Activated naive CD8-positive, alpha-beta T cell treated with anti-CD3 and anti-CD28 coated beads, Interleukin-2, amount 50 U/mL, for 16 hours (primary cell): ENCODE data around the gene TNFRSF6B.

Experiments
- DNase-seq: peaks from one replicate; pipeline ENCODE4 v3.0.0-alpha.2; 2020; ENCODE audit warnings: low read depth, low spot score

TNFRSF6B gene

DNA sequence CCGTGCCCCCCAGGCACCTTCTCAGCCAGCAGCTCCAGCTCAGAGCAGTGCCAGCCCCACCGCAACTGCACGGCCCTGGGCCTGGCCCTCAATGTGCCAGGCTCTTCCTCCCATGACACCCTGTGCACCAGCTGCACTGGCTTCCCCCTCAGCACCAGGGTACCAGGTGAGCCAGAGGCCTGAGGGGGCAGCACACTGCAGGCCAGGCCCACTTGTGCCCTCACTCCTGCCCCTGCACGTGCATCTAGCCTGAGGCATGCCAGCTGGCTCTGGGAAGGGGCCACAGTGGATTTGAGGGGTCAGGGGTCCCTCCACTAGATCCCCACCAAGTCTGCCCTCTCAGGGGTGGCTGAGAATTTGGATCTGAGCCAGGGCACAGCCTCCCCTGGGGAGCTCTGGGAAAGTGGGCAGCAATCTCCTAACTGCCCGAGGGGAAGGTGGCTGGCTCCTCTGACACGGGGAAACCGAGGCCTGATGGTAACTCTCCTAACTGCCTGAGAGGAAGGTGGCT lies 960 bp downstream of the TNFRSF6B start:
- DNase-seq: no peak

DNA sequence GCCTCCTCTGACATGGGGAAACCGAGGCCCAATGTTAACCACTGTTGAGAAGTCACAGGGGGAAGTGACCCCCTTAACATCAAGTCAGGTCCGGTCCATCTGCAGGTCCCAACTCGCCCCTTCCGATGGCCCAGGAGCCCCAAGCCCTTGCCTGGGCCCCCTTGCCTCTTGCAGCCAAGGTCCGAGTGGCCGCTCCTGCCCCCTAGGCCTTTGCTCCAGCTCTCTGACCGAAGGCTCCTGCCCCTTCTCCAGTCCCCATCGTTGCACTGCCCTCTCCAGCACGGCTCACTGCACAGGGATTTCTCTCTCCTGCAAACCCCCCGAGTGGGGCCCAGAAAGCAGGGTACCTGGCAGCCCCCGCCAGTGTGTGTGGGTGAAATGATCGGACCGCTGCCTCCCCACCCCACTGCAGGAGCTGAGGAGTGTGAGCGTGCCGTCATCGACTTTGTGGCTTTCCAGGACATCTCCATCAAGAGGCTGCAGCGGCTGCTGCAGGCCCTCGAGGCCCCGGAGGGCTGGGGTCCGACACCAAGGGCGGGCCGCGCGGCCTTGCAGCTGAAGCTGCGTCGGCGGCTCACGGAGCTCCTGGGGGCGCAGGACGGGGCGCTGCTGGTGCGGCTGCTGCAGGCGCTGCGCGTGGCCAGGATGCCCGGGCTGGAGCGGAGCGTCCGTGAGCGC lies 1.6 kb downstream of the TNFRSF6B start:
- no peak for DNase-seq

DNA sequence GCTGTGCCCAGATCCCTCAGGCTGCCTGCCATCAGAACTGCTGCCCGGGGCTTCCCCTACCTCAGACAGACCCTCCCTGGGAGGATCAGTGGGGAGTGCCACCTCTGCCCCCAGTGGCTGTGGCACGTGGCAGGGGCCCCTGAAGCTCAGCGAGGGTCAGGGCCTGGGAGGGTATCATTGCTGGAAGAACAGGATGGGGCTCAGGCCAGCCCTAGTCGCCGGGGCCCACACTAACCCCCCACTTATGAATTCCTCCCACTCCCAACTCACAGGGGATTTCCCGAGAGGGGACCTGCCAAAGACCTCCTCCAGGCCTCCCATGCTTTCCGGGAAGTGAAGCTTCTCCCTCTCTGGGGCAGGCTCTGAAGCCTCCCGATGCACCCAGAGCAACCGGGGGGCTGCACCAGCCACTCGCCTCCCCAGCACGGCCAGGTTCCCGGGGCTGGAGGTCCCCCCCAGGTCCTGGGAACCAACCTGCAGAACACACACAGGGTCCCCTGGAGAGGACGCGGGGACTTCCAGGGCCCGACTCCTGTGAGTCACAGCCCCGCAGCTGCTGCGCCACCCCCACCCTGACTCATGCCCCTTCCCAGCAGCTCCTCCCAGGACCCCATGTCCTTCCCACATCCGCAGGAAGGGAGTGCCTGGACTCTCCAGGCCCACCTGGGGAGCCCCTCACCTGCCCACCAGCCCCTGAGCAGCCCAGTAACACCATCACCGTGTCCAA lies 2.5 kb downstream of the TNFRSF6B start:
- DNase-seq: no peak

DNA sequence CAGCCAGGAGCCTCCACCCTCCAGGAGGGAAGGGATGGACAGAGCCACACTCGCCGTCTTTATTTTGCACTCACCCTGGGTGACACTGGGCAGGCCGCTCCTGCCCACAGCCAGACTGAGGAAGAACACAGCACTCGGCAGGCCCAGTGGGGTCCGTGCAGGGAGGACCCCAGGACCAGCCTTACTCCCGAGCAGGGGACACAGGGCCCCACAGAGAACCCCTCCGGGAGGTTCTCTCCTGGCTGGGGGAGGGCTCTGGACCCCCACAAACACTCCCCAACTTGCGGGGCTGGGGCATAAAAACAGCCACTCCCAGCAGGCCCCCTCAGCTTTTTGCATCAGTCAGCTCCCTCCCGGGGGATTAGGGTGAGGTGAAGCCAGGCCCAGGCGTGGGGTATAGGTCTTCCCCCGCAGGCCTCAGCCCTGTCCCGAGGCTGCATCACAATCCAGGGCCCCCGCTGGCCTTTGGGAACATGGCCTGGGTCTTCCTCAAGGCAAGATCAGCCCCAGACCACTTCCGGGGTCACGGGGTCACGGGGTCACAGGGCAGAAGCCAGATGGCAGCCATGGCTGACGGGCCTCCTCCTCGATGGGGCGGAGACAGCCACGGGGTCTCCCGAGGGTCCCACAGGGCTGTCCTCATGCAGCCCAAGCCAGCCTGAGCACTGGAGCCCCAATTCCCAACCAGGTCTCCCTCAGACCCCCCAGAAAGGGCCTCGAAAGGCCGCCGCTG lies 3.2 kb downstream of the TNFRSF6B start:
- no peak for DNase-seq

DNA sequence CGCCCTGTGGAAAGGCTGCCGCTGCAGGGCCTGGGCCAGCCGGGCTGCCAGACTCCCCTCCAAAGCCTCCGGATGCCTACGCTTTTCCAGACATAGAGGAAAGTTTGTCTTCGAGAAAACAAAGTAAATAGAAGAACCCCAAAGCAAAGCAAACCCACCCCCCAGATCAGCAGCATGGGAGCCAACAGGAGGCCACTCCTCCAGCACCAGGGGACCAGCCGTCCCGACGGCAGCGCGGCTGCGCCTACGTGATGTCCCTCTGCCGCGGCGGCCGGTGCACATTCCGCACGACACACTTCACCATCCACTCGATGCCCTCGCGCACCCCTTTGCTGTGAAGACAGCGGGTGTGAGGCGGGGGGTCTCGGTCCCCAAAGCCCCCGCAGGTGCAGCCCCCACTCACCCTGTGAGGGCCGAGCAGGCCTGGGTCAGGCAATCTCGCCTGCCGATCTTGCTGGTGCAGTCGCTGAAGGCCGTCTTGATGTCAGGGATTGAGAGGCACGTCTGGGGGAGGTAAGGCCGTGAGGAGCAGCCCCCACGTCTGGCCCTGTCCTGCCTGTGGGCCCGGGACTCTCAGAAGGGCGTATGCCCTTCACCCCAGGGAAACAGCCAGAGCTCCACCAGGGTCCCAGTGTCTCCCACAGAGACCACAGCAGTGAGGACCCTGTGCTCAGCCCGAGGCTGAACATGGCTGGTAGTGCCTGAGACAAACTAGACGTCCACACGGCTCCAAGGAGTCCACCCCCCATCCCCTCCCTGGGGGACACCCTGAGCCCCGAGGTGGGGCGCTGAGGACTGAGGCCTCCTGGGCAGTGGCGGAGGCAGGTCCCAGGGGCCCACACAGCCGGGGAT lies 4.0 kb downstream of the TNFRSF6B start:
- DNase-seq: no peak

DNA sequence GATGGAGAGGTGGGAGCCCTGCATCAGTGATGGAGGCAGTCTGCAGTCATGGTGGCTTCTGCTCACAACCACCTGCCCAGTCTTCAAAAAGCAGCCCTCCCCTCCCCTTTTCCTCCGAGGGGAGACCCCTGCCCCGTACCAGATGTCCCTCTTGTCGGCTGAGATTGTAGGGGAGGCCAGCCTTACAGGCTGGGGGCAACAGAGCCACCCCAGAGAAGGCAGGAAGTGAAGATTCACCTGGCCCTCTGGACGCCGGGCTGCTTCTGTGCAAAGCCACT lies 4.5 kb downstream of the TNFRSF6B start:
- no peak for DNase-seq

DNA sequence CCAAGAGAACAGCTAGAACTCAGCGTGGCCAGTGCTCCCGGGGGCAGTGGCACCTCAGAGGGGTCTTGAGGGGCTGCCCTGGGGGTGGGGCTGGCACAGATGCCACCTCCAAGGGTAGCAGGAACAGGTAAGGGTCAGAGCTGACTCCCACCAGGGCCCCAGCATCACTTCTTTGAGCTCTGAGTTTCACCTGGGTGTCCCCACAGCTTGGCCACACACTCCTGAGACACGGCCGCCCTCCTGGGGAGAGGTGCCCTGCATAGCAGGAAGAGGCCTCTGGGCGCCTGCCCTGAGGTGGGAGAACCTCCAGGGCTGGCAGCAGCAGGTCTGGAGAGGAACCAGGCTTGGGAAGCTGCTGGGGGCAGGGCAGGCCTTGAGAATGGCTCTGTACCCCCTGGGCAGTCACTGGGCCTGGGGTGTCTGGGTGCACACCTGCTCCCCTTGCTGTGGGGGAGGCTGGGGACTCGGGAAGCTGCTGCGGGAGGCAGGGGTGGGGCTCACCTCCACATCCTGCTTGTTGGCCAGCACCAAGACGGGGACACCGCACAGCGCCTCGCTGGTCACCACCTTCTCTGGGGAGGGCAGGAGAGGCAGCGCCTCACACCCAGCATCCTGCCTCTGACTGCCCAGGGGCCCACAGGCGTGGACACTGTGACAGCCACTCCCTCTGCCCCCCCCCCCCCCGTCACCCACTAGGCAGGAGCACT lies 5.0 kb downstream of the TNFRSF6B start:
- no peak for DNase-seq

DNA sequence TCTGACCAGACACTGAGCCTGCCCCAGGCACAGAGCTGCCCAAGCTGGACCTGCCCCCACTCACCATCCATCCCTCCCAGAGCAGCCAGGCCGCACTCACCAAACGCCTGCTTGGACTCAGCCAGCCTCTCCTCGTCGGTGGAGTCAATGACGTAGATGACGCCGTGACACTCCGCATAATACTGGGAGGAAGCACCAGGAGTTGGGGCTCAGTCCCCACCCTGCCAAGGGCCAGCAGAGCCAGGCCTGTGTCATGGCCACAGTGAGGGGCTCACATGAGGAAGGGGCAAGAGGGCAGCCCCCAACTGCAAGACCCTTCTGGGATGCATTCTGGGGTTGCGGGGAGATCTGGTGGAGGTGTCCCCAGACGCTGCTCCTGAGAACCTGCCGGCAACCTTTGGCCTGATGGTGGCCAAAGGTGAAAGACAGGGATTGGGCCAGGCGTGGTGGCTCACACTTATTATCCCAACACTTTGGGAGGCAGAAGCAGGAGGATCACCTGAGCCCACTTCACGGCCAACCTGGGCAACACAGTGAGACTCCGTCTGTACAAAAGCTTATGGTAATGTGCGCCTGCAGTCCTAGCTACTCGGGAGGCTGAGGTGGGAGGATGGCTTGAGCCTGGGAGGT lies 5.7 kb downstream of the TNFRSF6B start:
- no peak for DNase-seq

DNA sequence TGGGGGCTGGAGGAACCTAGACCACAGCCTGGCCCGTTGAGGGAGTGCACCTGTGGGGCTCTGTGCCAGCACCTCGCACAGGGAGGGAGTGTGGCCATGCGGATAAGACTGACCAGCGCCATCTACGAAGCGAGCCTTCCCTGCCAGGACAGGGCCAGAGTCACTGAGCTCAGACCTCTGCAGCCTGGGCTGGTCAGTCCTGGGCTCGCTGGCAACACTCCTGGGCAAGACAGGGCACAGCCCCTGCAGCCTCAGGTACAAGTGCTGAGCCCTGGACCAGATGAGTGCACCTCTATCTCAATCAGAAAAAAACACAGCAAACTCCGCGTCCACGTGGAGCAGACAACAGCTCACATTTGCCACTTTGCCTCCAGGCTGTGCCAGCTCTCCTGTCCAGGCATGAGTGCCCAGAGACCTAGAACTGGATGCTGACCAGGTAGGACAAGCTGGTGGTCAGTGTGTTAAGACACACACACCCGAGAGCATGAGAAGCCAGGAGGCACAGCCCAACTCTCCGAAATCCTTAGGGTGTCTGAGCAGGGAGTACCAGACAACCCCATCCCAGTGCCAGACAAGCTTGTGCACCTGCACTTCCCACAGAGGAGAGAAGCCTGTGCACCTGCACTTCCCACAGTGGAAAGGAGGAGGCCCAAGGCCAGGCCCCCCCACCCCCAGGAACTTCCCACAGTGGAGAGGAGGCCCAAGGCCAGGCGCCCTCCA lies 6.5 kb downstream of the TNFRSF6B start:
- DNase-seq: no peak

DNA sequence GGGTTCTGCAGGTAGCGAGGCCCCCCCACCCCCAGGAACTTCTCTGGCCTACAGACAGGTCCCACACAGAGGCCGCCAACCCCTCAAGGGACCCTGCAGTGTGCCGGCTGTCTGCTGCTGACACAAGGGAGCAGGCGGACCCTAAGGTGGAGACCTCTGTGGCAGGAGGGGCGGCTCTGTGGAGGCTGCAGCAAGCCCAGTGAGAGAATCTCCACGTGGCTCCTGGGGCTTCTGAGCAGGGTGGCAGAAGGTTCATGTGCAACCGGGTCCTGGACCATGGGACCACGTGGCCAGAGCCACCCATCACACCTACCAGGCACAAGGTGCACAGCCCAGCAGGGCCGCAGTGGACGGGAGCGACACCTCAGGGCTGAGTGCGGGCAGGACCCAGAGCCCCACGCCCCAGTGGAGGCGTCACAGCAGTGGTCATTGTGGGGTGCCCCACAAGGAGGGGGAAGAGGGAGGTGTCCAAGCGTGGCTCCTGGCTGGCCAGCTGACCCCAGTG lies 7.1 kb downstream of the TNFRSF6B start:
- DNase-seq: no peak

DNA sequence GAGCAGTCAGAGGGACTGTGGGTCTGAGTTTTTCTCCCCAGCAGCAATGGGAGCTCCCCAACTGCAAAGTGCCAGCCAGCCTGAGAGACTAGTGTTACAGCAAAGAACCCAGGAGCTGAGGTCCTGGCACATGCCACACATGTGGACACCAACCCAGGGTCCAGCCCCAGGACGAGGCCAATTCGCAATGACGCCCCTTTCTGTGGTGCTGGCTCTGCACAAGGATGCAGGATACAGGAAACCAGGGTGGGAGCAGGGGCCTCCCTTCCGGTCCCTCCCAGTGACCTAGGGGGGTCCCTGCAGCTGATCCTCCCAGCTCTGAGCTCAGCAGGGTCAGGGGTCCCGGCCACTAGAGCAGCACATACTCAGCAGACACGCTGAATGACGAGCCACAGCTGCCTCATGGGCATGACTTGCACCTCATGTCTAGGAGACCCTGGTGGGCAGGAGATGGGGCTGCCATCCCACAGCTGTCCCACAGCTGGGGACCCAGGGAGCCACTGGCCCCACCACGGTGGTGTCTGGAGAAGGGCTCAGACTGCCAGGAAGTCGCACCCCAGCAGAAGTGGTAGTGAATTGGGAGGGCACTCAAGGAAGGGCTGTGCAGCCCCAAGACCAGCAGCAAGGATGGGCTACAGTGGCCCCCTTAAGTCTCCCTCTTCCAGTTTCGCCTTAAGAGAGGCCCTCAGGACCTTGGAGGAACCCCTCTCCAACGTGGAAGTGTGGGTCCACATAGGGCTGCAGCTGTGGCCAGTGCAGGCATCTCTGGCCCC lies 7.7 kb downstream of the TNFRSF6B start:
- DNase-seq: no peak

DNA sequence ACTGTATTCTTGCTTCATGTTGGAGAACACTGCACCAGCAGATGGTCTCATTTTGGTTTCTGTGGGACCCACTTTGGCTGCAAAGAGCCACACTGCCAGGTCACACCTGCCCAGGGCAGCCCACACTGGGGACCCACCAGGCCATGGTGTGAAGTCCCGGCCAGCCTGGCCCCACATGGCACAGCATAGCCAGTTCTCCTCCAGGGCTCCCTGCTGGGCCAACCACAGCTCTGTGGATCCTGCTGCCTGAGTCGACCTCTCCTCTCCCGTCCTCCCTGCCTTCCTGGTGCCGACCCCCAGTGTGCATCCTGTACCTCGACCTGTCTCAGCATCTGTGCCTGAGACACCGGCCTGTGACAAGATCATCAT lies 8.3 kb downstream of the TNFRSF6B start:
- no peak for DNase-seq

DNA sequence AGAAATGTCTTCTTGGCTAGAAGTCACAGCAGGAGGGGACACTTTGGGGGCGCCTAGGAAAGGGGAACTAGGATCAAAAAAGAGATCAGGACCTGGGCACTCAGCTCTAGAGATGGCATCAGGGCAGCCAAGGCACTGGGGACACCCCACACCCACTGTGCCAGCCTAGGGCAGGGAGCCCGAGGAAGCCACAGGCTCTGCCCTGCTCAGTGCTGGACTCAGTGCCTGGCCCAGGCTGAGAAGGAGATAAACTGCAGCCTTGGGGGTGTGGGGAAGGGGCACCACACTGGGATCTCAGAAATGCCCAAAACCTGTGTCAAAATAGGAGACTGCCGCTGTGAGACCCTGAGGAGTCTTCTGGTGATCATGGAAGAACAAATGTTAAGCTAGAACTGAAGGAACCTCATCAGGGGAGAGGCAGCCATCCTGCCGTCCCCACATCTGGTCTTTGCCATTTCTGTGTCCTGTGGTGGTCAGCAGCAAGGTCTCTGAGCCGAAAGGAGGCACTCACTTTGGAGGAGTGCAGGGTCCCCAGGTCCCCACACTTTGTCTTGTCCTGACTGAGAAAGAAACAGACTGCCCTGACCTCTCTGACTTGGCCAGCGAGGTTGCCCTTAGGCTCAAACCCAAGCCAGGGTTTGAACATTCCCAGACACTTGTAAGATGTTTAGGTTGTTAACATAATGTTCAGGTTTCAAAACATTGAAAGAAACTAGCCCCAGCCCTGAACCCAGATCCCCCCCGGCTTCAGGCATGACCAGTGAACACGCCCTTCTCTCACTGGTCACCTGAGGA lies 9.0 kb downstream of the TNFRSF6B start:
- DNase-seq: no peak

DNA sequence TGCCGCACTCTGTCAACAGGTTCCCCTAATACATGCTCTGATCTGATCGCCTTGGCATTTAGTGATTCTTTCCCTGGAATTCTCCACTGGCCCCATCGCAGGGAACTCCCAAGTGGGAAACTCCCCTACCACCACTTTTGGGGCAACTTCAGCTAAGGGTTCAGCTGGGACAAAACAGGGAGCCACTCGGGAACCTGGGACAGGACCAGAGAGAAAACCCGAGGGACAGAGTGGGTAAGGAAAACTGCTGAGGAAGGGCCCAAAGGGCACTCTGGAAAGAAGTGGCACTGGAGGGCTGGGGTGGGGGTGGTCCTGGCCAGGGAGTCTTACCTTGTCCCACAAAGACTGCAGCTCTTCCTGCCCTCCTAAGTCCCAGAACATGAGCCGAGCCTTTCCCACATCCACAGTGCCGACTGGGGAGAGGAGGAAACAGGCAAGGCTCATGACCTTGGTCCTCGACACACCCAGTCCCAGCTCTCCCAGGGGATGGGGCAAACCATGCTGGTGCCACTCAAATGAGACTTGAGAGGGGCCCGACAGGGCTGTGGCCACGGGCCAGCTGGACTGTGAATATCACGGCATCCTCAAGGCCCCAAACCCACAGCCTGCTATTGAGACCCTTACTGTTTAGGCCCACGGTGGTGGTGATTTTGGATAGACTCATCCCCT lies 9.7 kb downstream of the TNFRSF6B start:
- DNase-seq: no peak

DNA sequence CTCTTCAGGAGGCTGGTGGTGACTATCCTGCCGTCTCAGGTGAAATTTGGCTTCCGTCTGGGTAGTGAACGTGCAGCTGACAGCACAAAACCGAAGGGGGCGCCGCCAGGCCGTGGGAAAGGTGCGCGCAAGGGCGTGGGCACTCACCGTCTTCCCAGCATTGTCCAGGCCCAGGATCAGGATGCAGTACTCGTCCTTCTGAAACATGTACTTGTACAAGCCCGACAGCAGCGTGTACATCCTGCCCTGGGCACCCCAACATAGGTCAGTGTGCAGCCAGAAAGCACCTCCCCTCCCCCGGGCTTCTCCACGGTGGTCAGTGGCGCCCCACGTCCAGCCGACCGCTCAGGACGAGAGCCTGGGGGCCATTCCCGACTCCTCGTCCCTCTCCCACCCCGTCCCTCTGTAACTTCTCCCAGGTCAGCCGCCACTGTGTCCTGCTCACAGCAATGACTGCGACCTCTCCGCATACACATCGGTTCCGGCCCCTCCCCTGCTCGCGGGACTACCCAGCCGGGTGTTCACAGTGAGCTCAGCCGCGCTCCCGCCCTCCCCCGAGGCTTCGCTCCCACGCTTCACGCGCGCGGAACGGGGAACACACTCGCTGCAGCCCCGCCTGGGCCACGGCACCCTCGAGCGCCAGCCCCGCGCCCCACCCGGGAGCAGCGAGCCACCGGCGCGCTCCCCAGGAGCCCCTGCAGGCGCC lies 10.6 kb downstream of the TNFRSF6B start:
- DNase-seq: no peak

DNA sequence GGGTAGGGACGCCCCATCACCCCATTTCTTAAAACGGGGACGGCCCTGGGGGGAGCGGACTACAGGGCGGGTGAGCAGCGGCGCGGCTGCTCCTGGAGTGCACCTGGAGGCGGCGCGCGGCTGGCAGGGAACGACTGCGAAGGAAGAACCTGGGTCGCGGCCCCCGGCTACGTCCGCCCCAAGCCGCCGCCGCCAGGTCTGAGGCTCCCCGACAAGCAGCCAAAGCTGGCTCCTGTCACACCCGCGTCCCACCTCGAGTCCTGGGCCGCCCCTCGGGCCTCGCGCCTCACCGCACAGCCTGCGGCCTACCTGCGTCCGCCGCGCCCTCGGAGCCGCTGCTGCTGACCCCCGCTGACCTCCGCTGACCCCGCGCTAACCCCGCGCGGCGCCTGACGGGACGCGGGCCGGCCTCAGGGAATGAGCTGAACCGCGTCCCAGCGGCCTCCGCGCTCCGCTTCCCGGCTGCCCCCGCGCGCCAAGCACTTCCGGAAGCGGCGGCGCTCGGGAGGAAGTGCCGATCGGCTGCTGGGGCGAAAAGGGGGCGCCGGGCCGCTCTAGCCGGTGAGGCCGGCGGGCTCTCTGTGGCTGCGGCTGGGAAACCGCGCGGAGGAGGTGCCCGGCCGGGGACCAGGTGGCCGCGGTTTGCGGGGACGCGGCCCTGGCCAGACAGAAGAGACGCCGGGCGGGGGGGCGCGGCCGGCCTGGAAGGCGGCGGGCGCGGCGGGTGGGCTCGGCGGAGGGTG lies 11.3 kb downstream of the TNFRSF6B start, which contains the start of the genes ARFRP1 and ZGPAT:
Gene ARFRP1 (minus strand): TSS at position 419 of the 743 bp plus-strand sequence. CDS start 885 bp downstream, outside the sequence.
Gene ZGPAT (plus strand): TSS at position 482 of the 743 bp plus-strand sequence. CDS start 542 bp downstream, outside the sequence.
- DNase-seq: peak; percentile 70
